ENCODE measurements around the gene DCP1B.

DNA sequence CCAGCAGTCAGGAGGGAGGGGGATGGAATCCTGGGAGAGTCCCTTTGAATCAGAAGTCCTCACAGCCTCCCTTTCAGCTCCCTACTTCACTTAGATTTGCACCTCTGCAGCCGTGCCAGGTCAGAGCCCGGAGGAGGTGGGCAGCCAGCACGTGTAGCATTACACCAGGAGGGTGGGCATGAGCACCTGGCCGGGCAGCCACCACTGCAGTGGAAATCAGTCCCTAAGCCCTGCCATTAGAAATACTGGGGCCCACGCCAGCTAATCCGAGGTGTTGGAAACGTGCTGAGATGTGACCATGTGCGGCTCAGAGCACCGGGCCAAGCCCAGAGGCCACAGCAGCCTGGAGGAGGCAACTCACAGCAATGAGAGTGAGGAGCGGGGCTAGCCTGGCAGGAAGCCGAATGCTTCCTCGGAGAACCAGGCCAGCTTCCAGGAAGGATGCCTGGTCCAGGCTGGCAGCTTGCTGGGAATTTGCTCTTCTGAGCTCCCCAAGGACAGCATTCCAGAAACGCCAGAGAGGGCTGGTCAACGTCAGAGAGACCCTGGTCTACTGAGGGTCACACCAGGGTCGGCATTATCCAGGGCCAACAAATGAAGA is 76.4 kb downstream of the DCP1B start:
- no peak for TF ChIP-seq POLR2A (IDR thresholded peaks at IDR 0.05)
- TF ChIP-seq, protein P1, sequence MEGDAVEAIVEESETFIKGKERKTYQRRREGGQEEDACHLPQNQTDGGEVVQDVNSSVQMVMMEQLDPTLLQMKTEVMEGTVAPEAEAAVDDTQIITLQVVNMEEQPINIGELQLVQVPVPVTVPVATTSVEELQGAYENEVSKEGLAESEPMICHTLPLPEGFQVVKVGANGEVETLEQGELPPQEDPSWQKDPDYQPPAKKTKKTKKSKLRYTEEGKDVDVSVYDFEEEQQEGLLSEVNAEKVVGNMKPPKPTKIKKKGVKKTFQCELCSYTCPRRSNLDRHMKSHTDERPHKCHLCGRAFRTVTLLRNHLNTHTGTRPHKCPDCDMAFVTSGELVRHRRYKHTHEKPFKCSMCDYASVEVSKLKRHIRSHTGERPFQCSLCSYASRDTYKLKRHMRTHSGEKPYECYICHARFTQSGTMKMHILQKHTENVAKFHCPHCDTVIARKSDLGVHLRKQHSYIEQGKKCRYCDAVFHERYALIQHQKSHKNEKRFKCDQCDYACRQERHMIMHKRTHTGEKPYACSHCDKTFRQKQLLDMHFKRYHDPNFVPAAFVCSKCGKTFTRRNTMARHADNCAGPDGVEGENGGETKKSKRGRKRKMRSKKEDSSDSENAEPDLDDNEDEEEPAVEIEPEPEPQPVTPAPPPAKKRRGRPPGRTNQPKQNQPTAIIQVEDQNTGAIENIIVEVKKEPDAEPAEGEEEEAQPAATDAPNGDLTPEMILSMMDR (IDR thresholded peaks at IDR 0.05): no peak
